Stimulated activated CD4-positive, alpha-beta T cell treated with anti-CD3 and anti-CD28 coated beads, TNF-alpha, amount 100 ng/mL, for 48 hours (primary cell): ENCODE measurements around the gene RIBC2.
"Not testable (repeated sequence)": the region's sequence is repeated elsewhere in the genome, so short reads cannot be mapped to it uniquely, and the experiment has no call there.

Source experiments
- DNase-seq, 3 donors: peaks; one replicate each; pipeline ENCODE4 v3.0.0-alpha.2; 2020; ENCODE audit warnings: low read depth in 3 of 3

The RIBC2 gene

DNA sequence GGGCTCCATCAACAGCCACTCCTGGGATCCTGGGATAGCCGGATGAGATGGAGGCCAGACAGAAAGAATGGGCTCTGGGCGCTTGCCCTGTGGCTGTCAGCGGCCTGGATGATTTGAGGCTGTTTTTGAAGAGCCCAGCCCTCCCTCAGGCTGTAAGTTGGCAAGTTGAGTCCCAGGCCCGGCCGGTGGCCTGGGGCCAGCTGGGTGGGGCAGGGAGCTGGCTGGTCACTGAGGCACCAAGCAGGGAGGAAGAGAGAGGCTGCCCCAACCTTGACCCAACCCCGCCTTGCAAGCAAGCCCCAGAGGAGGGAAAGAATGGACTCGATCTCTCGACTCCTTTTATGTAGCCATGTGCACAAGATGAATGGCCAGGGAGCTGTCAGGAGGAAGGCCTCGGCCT, 34.9 kb downstream of the RIBC2 start:
- no peak for DNase-seq

DNA sequence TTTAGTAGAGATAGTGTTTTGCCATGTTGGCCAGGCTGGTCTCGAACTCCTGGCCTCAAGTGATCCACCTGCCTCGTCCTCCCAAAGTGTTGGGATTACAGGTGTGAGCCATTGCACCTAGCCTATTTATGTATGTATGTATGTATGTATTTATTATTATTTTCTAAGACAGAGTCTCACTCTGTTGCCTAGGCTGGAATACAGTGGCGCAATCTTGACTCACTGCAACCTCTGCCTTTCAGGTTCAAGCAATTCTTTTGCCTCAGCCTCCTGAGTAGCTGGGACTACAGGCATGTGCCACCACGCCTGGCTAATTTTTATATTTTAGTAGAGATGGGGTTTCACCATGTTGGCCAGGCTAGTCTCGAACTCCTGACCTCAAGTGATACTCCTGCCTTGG, 35.9 kb downstream of the RIBC2 start:
- not testable (repeated sequence) for DNase-seq

DNA sequence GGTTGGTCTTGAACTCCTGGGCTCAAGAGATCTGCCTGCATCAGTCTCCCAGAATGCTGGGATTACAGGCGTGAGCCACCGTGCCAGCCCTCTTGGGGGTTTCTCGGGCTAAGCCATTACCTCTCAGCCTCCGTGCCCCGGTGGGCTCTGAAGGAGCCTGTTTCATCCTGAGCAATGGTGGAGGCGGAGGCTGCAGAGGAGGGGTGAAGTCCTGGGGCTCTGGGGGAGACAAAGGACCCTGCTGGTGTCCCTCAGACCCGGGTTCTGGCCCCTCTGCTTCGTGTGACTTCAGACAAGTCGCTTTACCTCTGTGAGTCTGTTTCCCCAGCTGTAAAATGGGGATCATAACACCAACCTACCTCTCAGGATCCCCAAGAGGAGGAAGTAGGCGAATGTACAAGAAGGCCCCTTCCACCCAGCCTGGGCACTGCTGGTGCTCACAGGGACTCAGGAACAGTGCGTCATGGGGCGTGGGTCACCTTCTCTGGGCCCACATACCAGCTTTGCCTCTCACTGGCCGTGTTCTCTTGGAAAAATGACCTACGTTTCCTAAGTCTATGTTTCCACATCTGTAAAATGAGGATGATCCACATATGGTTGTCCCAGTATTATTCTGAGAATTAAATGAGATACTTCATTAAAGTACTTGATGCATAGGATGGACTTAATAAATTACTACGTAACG, 36.8 kb downstream of the RIBC2 start:
- DNase-seq, result no peak

DNA sequence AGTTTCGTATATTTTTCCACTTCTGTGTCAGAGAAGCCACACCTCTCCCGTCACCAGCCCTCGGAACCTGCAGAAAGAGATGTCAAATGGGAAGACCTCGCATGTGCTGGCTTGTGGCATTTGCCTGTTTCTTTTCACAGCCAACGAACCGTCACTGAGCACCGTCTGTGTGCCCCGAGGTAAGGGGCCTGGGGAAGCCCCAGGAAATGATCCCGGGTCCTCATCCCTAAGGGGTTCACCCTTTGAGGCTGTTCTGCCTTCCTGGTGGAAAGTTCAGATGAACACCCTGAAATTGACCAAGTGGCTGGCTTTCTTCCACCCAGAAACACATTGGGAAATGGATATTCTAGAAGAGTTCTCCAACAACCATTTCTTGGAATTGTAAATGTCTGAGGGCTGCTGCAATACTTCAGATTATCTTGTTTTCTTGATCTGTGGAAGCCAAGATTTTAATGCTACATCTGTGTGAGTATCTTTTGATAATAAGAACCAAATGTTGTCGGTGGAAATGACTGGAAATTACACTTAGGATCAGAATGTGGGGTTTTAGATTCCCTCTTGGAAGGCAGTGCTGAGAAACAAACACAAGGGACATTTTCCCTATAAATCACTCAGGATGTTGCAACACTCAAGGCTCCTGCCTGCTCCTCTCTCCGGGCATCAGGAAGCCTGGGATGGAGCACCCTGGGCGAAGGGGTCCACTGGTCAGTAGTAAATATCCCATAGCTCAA, 37.6 kb downstream of the RIBC2 start:
- DNase-seq, result no peak

DNA sequence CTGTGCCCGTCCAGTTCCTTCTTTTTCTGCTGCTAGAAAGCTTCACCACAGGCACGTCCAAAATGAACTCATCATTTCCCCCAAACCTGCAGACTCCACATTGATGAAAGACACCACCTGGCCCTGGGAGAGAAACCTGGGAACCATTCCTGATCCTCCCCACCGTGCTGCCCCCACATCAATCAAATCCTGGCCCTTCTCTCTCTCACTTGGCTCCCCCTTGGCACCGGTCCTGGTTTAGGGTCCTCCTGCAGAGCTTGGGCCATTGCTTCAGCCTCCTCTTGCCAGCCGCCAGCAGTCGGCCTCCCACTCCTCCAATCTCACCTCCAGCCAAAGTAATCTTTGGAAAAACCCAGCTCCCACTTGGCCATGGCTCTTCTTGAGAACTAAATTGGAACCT, 38.5 kb downstream of the RIBC2 start:
- DNase-seq, result no peak

DNA sequence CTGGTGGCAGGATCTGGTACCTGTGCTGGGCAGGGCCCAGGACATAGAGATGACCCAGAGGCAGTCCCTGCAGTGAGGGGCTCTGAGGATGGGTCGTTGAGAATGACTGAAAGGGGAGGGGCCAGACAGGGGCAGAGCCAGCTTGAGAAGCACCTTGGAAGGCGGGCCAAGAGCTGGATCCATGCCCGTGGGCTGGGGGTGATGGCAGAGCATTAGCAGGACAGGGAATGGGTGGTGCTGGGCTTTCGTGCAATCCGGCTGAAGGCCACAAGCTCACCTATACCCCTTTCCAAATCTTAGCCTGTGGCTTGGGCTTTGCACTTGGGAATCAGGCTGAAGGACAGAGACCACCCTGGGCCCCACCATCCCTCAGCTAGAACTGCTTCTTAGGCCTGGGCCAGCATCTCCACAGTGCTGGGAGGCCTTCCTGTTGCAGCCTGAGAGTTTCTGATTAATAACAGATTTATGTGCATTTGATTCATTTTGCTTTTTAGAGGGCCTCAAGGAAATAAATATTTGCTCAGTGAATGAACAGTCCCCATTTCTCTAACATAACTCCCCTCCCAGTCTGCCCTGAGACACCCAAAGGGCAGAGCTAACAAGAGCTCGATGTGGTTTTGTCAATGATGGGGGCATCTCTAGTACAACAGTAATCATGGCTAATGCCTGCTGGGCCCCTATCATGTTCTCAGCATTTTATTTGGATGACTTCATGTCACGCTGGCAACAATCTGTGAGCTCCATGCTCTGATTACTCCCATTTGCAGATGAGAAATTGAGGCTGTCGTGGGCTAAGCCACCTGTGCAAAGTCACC, 39.3 kb downstream of the RIBC2 start:
- DNase-seq, result no peak

DNA sequence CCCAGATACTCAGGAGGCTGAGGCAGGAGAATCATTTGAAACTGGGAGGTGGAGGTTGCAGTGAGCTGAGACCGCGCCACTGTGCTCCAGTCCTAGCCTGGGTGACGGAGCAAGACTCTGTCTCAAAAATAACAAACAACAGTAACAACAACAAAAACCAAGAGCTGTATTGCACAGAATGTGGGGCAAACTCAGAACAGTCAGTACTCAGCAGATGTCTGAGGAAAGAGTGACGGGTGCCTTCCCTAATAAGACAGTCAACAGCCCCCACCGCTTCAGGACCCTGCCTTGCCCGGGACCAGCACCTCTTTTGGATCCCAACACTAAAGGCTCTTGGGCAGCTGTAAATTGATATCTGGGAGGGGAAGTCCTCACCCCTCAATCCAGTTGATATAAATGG, 40.3 kb downstream of the RIBC2 start:
- DNase-seq, result no peak

DNA sequence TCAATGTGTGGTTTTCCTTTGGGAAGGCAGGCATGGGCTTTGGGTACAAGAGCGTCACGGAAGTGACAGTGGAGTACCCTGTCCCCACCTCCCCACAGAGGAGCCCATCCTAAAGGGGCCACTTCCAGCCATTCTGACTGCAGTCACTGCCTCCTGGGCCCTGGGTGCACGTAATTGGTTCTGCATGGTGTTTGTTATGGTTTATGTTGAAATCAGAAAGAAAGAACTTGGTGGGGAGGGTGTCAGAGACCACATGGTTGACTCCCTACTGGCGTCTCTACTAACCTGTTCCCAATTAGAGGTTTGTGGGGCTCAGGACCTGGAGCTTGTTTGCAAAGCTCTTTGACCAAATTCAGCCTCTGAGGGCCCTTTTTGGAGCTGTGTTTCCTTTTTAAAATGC, 40.8 kb downstream of the RIBC2 start:
- DNase-seq, result no peak

DNA sequence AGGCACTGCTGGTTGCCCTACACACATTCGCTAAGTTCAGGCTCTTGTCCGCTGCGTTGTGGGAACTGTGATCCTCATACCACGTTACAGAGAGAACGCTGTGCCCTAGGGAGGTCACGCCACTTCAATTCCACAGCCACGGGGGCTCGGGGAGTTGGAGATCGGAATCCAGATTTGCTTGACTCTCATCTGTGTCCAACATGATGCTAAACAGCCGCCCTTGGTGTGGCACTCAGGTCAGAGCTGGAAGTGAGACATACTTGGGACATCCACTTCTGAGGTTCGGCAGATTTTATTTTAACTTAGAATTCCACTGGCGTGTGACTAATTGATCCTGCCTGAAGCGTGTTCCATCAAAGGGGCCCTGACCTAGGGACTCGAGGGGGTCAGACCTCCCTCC, 41.7 kb downstream of the RIBC2 start:
- no peak for DNase-seq

DNA sequence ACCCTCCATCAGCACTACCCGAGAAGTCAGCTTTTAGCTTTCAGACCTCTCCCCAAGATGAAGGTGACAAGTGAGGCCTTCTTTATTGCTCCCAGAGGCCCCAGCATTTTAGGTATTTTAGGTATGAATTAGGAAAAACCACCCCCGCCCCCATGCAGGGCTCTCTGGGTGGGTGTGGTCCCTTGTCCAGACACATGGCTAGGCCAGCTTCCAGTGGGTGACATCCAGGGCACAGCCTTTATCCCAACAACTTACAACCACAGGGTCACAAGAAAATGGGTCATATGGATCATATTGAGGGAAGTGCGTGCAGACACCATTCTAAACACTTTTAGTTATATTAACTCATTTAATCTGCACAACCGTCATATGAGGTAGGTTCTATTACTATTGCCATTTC, 42.1 kb downstream of the RIBC2 start:
- DNase-seq, result no peak

DNA sequence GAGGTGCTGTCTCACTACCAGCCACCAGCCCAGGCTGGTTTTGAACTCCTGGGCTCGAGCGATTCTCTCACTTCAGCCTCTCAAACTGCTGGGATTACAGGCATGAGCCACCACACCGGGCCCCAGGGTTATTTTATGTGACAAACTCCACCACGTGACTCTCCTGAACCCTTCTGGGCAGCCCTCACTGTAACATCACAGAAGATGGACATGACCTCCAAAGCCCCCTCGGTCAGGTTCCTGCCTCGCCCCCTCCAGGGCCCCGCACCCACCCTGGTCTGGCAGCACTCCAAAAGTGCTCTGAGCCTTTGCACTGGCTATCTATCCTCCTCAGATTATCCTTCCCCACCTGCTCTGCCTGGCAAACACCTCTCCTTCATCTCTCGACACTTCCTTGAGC, 43.3 kb downstream of the RIBC2 start:
- DNase-seq, result no peak

DNA sequence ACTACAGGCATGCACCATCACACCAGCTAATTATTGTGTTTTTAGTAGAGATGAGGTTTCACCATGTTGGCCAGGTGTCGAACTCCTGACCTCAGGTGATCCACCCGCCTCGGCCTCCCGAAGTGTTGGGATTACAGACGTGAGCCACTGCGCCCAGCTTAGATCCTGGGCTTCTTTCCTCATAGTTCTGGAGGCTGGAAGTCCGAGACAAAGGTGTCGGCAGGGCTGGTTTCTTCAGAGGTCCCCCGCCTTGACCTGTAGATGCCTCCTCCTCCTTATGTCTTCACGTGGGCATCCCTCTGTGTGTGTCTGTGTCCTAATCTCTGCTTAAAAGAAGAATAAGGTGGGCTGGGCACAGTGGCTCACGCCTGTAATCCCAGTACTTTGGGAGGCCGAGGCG, 45.0 kb downstream of the RIBC2 start:
- no peak for DNase-seq

DNA sequence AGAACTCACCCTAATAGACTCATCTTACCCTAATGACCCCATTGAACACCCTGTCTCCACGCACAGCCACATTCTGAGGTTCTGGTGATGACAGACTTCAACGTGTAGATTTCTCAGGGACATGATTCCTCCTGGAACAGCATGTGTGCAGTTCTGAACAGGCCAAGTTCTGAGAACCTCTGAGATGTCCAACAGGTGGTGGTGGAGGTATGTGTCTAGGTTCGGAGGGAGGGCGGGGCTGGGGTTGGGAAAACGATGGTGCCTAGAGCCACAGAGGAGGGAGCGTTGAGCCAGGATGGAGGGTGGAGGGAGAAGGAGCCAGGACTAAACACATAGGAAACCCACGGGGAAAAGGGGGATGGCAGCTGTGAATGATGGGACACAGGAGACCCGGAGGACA, 45.7 kb downstream of the RIBC2 start:
- no peak for DNase-seq

DNA sequence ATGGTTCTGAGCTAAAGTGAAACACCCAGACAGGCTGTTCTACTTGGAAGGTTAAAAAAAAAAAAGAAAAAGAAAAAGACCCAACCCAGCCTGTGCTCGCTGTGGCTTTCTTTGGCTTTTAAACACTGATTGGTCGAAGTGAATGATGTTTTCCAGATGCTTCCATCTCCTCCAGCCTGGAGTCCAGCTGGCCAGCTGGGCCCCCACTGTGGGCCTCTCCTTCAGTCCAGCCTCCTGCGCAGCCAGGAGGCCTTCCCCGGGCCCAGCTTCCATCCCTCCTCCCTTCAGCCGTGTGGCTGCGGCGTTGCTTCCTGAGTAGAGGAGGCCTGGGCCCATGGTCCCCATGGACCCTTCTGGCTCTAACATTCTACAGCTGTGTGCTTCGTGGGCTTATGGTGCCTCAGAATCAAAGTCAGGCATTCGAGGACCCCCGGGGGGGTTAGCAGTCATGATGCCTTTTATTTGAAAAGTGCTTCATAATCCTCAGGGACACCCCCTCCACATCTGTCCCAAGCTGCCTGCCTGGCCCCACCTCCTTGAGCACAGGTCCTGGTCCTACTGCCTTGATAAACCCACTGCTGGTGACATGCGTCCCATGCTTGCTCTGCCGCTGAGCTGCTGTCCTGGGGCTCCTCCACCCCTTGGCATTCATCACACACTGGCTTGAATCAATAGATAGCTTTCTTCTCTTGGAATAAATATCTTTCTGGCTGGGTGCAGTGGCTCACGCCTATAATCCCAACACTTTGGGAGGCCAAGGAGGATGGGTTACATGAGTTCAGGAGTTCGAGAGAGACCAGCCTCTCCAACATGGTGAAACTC, 47.0 kb downstream of the RIBC2 start:
- DNase-seq, result no peak

DNA sequence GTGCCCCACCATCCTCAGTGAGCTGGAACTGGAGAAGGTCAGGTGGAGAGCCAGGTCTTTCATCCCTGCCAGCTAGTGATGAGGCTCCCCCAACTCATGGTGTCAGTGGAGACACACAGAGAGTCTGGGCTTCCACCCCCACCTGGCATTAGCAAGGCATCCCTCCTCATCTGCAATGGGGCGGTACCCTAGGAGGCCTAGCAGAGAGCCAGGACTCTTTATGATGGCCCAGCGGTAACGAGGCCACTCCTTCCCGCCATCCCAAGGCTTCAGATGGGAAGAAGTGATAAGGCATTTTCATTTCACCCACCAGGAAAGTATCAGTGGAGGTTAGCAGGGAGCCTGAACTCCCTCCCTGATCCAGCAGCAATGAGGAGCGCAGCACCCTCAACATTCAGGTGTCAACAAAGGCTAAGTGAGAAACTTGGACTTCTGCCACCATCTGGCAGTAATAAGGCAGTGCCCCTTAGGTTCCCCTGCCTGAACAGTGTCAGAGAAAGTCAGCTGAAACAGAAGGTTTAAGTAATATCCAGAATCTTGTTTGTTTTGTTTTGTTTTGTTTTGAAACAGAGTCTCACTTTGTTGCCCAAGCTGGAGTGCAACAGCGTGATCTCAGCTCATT, 48.7 kb downstream of the RIBC2 start:
- no peak for DNase-seq

DNA sequence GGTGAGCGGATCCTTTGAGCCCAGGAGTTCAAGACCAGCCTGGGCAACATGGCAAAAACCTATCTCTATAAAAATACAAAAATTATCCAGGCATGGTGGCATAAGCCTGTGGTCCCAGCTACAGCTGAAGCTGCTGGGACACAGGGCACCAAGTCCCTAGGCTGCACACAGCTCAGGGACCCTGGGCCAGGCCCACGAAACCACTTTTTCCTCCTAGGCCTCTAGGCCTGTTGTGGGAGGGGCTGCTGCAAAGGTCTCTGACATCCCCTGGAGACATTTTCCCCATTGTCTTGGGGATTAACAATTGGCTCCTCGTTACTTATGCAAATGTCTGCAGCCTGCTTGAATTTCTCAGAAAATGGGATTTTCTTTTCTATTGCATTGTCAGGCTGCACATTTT, 50.2 kb downstream of the RIBC2 start:
- not testable (repeated sequence) for DNase-seq

DNA sequence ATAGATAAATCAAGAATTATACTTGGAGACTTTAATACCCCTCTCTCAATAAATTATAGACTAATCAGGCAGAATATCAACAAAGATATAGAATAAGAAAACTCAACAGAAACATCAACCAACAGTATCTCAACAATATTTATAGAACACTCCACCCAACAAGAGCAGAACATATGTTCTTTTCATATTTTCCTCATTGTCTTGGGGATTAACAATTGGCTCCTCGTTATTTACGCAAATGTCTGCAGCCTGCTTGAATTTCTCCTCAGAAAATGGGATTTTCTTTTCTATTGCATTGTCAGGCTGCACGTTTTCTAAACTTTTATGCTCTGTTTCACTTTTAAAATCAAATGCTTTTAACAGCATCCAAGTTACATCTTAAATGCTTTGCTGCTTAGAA, 52.1 kb downstream of the RIBC2 start:
- no peak for DNase-seq

DNA sequence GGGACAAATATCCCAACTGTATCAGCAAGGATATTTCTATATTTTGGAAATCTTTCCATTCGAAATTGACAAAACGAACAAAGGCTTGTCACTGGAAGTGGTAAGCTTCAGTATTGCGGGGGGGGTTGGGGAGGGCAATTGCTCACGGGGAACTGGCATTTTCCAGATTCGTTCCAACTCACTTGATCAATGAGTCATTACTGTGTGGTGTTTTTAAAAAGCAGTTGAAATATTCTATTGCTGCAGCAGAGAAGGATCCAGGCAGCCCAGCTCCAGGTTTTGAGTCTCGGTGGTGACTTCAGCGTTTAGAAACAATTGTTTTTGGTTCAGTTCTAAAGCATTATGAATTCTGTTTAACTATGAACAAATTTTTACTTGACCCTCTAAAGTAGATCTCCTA, 55.4 kb downstream of the RIBC2 start:
- DNase-seq, result no peak

DNA sequence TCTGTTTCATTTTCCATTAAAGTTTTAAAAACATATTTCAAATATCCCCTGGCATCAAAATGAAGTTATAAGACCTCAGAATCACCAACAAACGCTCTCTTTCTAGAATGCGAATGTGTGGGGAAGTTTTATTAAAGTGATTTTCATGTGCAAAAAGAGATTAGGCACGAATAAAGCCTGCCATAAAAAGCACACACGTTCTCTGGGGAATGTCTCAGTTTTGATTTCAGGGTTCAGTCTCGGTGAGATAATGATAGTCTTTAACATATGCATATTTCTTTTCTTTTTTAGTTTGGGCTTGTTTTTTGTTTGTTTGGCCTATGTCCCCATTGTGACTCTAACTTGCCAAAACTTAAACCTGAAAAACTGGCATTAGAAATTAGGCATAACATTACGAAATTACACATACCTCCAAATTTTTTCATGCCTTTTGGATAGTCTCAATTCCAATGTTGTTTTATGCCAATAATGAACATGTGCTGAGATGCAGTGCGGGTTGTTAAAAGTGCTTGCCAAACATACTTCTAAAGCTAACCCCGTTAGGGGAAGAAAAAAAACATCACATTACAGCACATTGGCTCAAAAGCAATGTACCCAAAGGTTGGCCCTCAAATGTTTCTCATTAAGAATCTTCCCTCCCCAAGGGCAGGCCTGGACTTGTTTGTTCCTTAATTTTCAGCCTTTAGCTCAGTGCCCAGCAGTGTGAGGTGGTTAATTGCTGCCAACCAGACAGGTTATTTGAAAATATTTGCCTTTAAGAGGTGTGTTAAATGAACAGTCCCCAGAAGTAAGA, 56.0 kb downstream of the RIBC2 start:
- no peak for DNase-seq

DNA sequence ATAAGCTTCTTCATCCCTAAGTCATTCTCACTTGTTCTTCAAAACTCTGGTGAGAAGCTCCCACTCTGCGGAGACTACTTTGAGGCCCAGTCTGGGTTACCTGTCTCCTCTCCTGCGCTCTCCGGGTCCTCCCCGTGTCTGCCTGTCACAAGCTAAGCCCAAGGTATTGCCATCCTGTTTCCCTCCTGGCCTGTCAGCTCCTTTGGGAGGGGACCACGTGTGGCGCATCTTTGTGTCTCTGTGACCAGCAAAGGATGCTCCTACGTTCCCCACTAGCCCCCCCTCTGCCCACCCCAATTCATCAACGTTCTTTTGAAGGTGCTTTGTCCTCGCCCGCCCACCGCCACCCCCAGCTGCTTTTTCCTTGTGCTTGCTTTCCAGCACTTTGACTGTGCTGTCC, 57.4 kb downstream of the RIBC2 start:
- DNase-seq, result no peak

DNA sequence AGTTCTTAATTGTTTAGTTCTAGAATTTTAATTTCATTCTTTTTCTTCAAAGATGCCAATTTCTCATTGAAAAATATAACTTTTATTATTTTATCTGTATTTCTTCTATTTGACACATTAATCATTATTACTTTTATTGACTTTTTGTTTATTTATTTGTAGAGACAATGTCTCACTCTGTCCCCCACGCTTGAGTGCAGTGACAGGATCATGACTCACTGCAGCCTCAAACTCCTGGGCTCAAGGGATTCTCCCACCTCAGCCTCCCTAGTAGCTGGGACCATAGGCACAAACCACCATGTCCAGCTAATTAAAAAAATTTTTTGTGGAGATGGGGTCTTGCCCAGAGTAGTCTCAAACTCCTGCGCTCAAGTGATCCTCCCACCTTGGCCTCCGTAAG, 58.9 kb downstream of the RIBC2 start:
- no peak for DNase-seq
